Measurements from ENCODE around the gene NUB1.

DNA sequence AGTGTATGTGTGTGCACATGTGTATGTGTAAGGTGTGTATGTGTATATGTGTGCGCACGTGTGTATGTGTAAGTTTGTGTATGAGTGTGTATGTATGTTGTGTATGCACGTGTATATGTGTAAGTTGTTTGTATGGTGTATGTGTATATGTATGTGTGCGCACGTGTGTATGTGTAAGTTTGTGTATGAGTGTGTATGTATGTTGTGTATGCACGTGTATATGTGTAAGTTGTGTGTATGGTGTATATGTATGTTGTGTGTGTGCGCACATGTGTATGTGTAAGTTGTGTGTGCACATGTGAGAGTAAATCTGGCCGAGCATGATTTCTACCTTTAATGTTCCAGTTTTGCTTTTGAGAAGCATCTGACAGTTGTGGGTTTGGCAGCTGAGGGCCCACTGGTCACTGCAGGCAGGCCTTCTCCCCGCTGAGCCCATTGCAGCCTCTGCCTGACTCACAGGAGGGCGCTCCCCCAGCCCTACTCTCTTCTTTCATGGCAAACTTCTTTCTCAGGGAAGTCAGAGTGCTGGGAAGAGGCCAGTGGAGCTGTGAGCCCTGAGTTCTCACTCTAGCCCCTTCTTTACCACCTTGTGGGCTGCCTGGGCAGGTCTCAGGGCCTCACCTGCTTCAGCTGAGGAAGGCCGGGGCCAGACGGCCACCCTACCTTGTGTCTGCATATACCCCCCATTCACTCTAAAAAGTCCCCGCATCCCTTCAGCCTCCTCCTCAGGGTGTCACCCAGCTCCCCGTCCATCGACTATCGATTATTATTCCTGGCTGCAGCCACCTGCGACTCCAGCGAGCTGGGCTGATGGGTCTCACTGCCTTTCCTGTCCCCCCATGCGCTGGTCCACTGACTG, 57.1 kb downstream of the NUB1 start:
- TF ChIP-seq EZH2phosphoT487 (IDR thresholded peaks at IDR 0.05) (no peak), CTCF (IDR thresholded peaks at IDR 0.05) (no peak)
